H9 (cell line): Measurements from ENCODE around the gene LRP1B. TPM values are rescaled to one million over a fixed set of nuclear protein-coding genes. Genes with fewer than 3 reads are reported as not detected.

Source experiments
- DNase-seq: peaks from one replicate; pipeline ENCODE4 v3.0.0-alpha.2; 2017
- H2AFZ ChIP-seq: one replicate; pipeline ENCODE4 v1.6.1; 2013; ENCODE audit warnings: mild to moderate bottlenecking, low read length, control low read depth, moderate library complexity
- H2AK5ac ChIP-seq: 2 replicates; pipeline ENCODE4 v1.6.1; 2013; ENCODE audit warnings: low read length, control low read depth, mixed read lengths; ENCODE audit not compliant: insufficient read length
- H2BK120ac ChIP-seq: one replicate; pipeline ENCODE4 v1.6.1; 2013; ENCODE audit warnings: low read depth, mild to moderate bottlenecking, low read length, control low read depth, inconsistent platforms; ENCODE audit not compliant: poor library complexity, severe bottlenecking
- H2BK12ac ChIP-seq: 2 replicates; pipeline ENCODE4 v1.6.1; 2013; ENCODE audit warnings: low read length, control low read depth, mixed read lengths, low read depth; ENCODE audit not compliant: insufficient read length
- H2BK15ac ChIP-seq: 2 replicates; pipeline ENCODE4 v1.6.1; 2013; ENCODE audit warnings: low read depth, low read length, control low read depth
- H2BK20ac ChIP-seq: one replicate; pipeline ENCODE4 v1.6.1; 2013; ENCODE audit warnings: low read depth, mild to moderate bottlenecking, low read length, control low read depth, inconsistent platforms; ENCODE audit not compliant: poor library complexity, severe bottlenecking
- H2BK5ac ChIP-seq: 2 replicates; pipeline ENCODE4 v1.6.1; 2013; ENCODE audit warnings: low read length, control low read depth, mixed read lengths; ENCODE audit not compliant: insufficient read length
- H3K14ac ChIP-seq: 2 replicates; pipeline ENCODE4 v1.6.1; 2013; ENCODE audit warnings: low read length, control low read depth; ENCODE audit not compliant: insufficient read depth
- H3K18ac ChIP-seq: 2 replicates; pipeline ENCODE4 v1.6.1; 2013; ENCODE audit warnings: low read depth, mild to moderate bottlenecking, mixed read lengths, low read length, control low read depth; ENCODE audit not compliant: insufficient read length
- H3K23ac ChIP-seq: 2 replicates; pipeline ENCODE4 v1.6.1; 2013; ENCODE audit warnings: low read length, control low read depth, mixed read lengths, low read depth; ENCODE audit not compliant: insufficient read length
- H3K23me2 ChIP-seq: 2 replicates; pipeline ENCODE4 v1.6.1; 2013; ENCODE audit warnings: low read depth, mild to moderate bottlenecking, mixed read lengths, low read length, control low read depth; ENCODE audit not compliant: insufficient read length, poor library complexity, severe bottlenecking
- H3K27ac ChIP-seq: 2 replicates; pipeline ENCODE4 v1.5.1; 2013; ENCODE audit warnings: low read length, control low read depth, mixed read lengths, low read depth; ENCODE audit not compliant: insufficient read length
- H3K27me3 ChIP-seq: 2 replicates; pipeline ENCODE4 v1.6.1; 2013; ENCODE audit warnings: low read length, control low read depth, inconsistent platforms; ENCODE audit not compliant: insufficient read depth
- H3K4ac ChIP-seq: 2 replicates; pipeline ENCODE4 v1.6.1; 2013; ENCODE audit warnings: low read depth, mild to moderate bottlenecking, control low read depth, inconsistent platforms, low read length, moderate library complexity
- H3K4me1 ChIP-seq: 2 replicates; pipeline ENCODE4 v1.6.1; 2013; ENCODE audit warnings: low read length, control low read depth, inconsistent platforms; ENCODE audit not compliant: insufficient read depth
- H3K4me2 ChIP-seq: 2 replicates; pipeline ENCODE4 v1.6.1; 2013; ENCODE audit warnings: low read length, control low read depth, mixed read lengths; ENCODE audit not compliant: insufficient read length, insufficient read depth
- H3K56ac ChIP-seq: 2 replicates; pipeline ENCODE4 v1.6.1; 2013; ENCODE audit warnings: low read depth, mild to moderate bottlenecking, mixed read lengths, low read length, control low read depth; ENCODE audit not compliant: insufficient read length
- H3K79me1 ChIP-seq: 2 replicates; pipeline ENCODE4 v1.6.1; 2013; ENCODE audit warnings: low read depth, mild to moderate bottlenecking, moderate library complexity, low read length, control low read depth, inconsistent platforms; ENCODE audit not compliant: insufficient read depth, poor library complexity, severe bottlenecking
- H3K79me2 ChIP-seq: 2 replicates; pipeline ENCODE4 v1.6.1; 2013; ENCODE audit warnings: low read length, control low read depth, inconsistent platforms; ENCODE audit not compliant: insufficient read depth
- H3K9ac ChIP-seq: 2 replicates; pipeline ENCODE4 v1.6.1; 2013; ENCODE audit warnings: low read length, control low read depth, mixed read lengths; ENCODE audit not compliant: insufficient read length; ENCODE audit errors: extremely low read depth
- H3K9me3 ChIP-seq: one replicate; pipeline ENCODE4 v1.6.1; 2013; ENCODE audit warnings: low read depth, low read length, inconsistent platforms; ENCODE audit not compliant: control insufficient read depth
- H3T11ph ChIP-seq: one replicate; pipeline ENCODE4 v1.6.1; 2013; ENCODE audit warnings: mild to moderate bottlenecking, low read length, control low read depth, inconsistent platforms
- H4K20me1 ChIP-seq: one replicate; pipeline ENCODE4 v1.6.1; 2013; ENCODE audit not compliant: control insufficient read depth, insufficient read length, insufficient read depth
- H4K5ac ChIP-seq: 2 replicates; pipeline ENCODE4 v1.6.1; 2013; ENCODE audit warnings: low read depth, mild to moderate bottlenecking, mixed read lengths, low read length, control low read depth; ENCODE audit not compliant: insufficient read length
- H4K8ac ChIP-seq: replicated peaks from 2 replicates; pipeline ENCODE4 v1.6.1; 2013; ENCODE audit warnings: low read length, control low read depth, mixed read lengths, low read depth; ENCODE audit not compliant: insufficient read length
- H4K91ac ChIP-seq: 2 replicates; pipeline ENCODE4 v1.6.1; 2013; ENCODE audit warnings: low read depth, mild to moderate bottlenecking, moderate library complexity, mixed read lengths, low read length, control low read depth; ENCODE audit not compliant: insufficient read length
- H3K27ac Mint-ChIP-seq, 3 experiments: 2 replicates in 2 of 3; 3 replicates in 1 of 3; pipeline ENCODE4 v1.8.0; 2020 to 2021; ENCODE audit warnings: mixed read lengths in 3 of 3, mild to moderate bottlenecking in 1 of 3, moderate library complexity in 1 of 3
- H3K27me3 Mint-ChIP-seq: 2 replicates; pipeline ENCODE4 v1.8.0; 2021; ENCODE audit warnings: low read depth, mild to moderate bottlenecking, moderate library complexity, mixed read lengths
- H3K36me3 Mint-ChIP-seq, 3 experiments: 2 replicates in 2 of 3; 3 replicates in 1 of 3; pipeline ENCODE4 v1.8.0; 2020 to 2021; ENCODE audit warnings: low read depth in 3 of 3, mixed read lengths in 3 of 3; ENCODE audit not compliant: insufficient read depth in 1 of 3
- H3K4me1 Mint-ChIP-seq, 2 experiments: 2 replicates each; pipeline ENCODE4 v1.8.0; 2020; ENCODE audit warnings: mixed read lengths in 2 of 2
- H3K4me3 Mint-ChIP-seq, 2 experiments: 2 replicates in 1 of 2; 3 replicates in 1 of 2; pipeline ENCODE4 v1.8.0; 2020 to 2021; ENCODE audit warnings: mild to moderate bottlenecking in 2 of 2, mixed read lengths in 2 of 2, moderate library complexity in 1 of 2
- H3K9me3 Mint-ChIP-seq, 2 experiments: 2 replicates in 1 of 2; 3 replicates in 1 of 2; pipeline ENCODE4 v1.8.0; 2020; ENCODE audit warnings: mild to moderate bottlenecking in 2 of 2, mixed read lengths in 2 of 2, moderate library complexity in 1 of 2
- CTCF ChIP-seq: fragments of 200-600 bp; sonication (generic); conservative IDR thresholded peaks from 3 replicates; pipeline ENCODE4 v1.8.0; 2021; ENCODE audit warnings: antibody characterized with exemption, mild to moderate bottlenecking
- total RNA-seq: library from RNA; stranded (reverse); gene quantifications from 2 replicates; pipeline ENCODE4 v1.2.1, GENCODE V29; 2021

The LRP1B gene
- total RNA-seq, 1 experiment from 2014 or later, result not detected

GRCh38 chr2:141928476-141928875 lies 202.3 kb downstream of the LRP1B start:
- Histone ChIP-seq H2AFZ (no peak overlapping the region), H3K18ac (no peak overlapping the region), H3K79me1 (no peaks in the 10 kb centered on the region), H2BK20ac (no peak overlapping the region), H4K91ac (no peak overlapping the region), H3K9ac (no peak overlapping the region), H4K8ac (no peak overlapping the region), H2BK120ac (no peak overlapping the region), H3K14ac (no peak overlapping the region), H2BK5ac (no peak overlapping the region), H3K79me2 (no peaks in the 10 kb centered on the region), H3K27me3 (no peaks in the 10 kb centered on the region), H2BK12ac (no peak overlapping the region), H3K27ac (no peak overlapping the region), H3K4ac (no peak overlapping the region), H2BK15ac (no peak overlapping the region), H3K23ac (no peak overlapping the region), H3K23me2 (no peaks in the 10 kb centered on the region), H3T11ph (no peak overlapping the region), H3K4me2 (no peak overlapping the region), H4K5ac (no peak overlapping the region), H3K9me3 (no peaks in the 10 kb centered on the region), H4K20me1 (no peaks in the 10 kb centered on the region), H3K56ac (no peak overlapping the region), H2AK5ac (no peak overlapping the region), H3K4me1 (no peaks in the 10 kb centered on the region)
- Mint-ChIP-seq H3K9me3 (no peaks in the 10 kb centered on the region; a peak in 1 of 5 replicates), H3K36me3 (no peaks in the 10 kb centered on the region), H3K27ac (no peak overlapping the region), H3K27me3 (no peaks in the 10 kb centered on the region), H3K4me1 (peaks cover 0 to 3% of the 10 kb centered on the region in 2 experiments; a peak in 1 of 4 replicates), H3K4me3 (no peak overlapping the region)
- no peak for TF ChIP-seq CTCF
- DNase-seq, result no peak
